Panc1 (cell line): ENCODE results near the gene HEG1. TPM values are rescaled to one million over a fixed set of nuclear protein-coding genes. Genes with fewer than 3 reads are reported as not detected.

Experiments
- ATAC-seq: fragments of 200-7000 bp; cut with Tn5 transposase; 2 replicates; pipeline ENCODE4 v1.9.1; 2020; ENCODE audit warnings: mild to moderate bottlenecking, moderate library complexity
- BruUV-seq: library from RNA; stranded (reverse); fragments of 400-500 nt; replicated peaks from 2 replicates; lab custom pipeline; 2021; lab: Mats Ljungman, UMichigan
- CTCF ChIA-PET: fragments of 300-600 bp; sonication (Branson Sonifier 250); formaldehyde crosslinking; loops from one replicate; lab custom pipeline; 2022; ENCODE audit warnings: antibody characterized with exemption; lab: Charles Lee
- POLR2A ChIA-PET: fragments of 300-600 bp; sonication (Branson Sonifier 250); formaldehyde crosslinking; loops from one replicate; lab custom pipeline; 2022; ENCODE audit warnings: antibody characterized with exemption; lab: Charles Lee
- DNase-seq: peaks from one replicate; pipeline ENCODE4 v3.0.0-alpha.2; 2010; ENCODE audit warnings: low read depth, low spot score
- H3K27ac ChIP-seq: 2 replicates; pipeline ENCODE4 v1.5.1; 2011; ENCODE audit warnings: mild to moderate bottlenecking, low read length, inconsistent platforms
- H3K27me3 ChIP-seq: fragments of 200-500 bp; sonication (Bioruptor generic); 2 replicates; pipeline ENCODE4 v1.6.0; 2014; ENCODE audit warnings: low read length, inconsistent platforms; ENCODE audit not compliant: control insufficient read depth, insufficient read depth
- H3K36me3 ChIP-seq: fragments of 200-500 bp; sonication (Bioruptor generic); 2 replicates; pipeline ENCODE4 v1.5.1; 2014; ENCODE audit warnings: inconsistent platforms, mild to moderate bottlenecking, low read length, moderate library complexity; ENCODE audit not compliant: control insufficient read depth, insufficient read depth
- H3K4me1 ChIP-seq: 2 replicates; pipeline ENCODE4 v1.5.1; 2011; ENCODE audit warnings: inconsistent platforms, mild to moderate bottlenecking, low read length, moderate library complexity; ENCODE audit not compliant: control insufficient read depth, insufficient read depth
- H3K4me3 ChIP-seq, 2 experiments: 2 replicates each; pipeline ENCODE4 v1.5.1; 2011 to 2012; ENCODE audit warnings: low read depth in 2 of 2, low read length in 2 of 2, mild to moderate bottlenecking in 2 of 2, inconsistent platforms in 1 of 2, moderate library complexity in 1 of 2
- H3K9me3 ChIP-seq: fragments of 200-500 bp; sonication (Bioruptor generic); 2 replicates; pipeline ENCODE4 v1.5.1; 2014; ENCODE audit warnings: low read depth, mild to moderate bottlenecking, inconsistent platforms, low read length, moderate library complexity; ENCODE audit not compliant: control insufficient read depth, insufficient read depth
- POLR2AphosphoS5 ChIP-seq: IDR thresholded peaks from 2 replicates; pipeline ENCODE4 v1.6.1; 2012; ENCODE audit warnings: mild to moderate bottlenecking, low read depth, low read length, moderate library complexity
- SIN3A ChIP-seq: IDR thresholded peaks from 2 replicates; pipeline ENCODE4 v1.6.1; 2012; ENCODE audit warnings: low read depth, mild to moderate bottlenecking, low read length, moderate library complexity, borderline replicate concordance; ENCODE audit not compliant: insufficient read depth
- TCF7L2 ChIP-seq: IDR thresholded peaks from 2 replicates; pipeline ENCODE4 v1.6.1; 2011; ENCODE audit warnings: mild to moderate bottlenecking, low read depth, low read length, inconsistent platforms
- in situ Hi-C: cut with HindIII; loops from 2 replicates; pipeline ENCODE4 v1.10.0; 2016; ENCODE audit warnings: low sequenced_read_pairs, low pct_unique_long_range_greater_than_20kb
- intact Hi-C: fragments of 100-400 bp; cut with micrococcal nuclease; formaldehyde crosslinking; loops from one replicate; pipeline ENCODE4 v1.10.0; 2022; ENCODE audit not compliant: unreplicated experiment
- total RNA-seq: library from RNA; stranded (reverse); gene quantifications from one replicate; pipeline ENCODE4 v1.2.1, GENCODE V29; 2021; ENCODE audit not compliant: unreplicated experiment
- TF ChIP-seq, protein P1 (sequence below): fragments of 450-650 bp; IDR thresholded peaks from 2 replicates; pipeline ENCODE4 v1.5.1; 2017; ENCODE audit warnings: mild to moderate bottlenecking
- TF ChIP-seq, protein P2 (sequence below), 2 experiments: IDR thresholded peaks; 2 replicates each; pipeline ENCODE4 v1.6.1; 2011 to 2012; ENCODE audit warnings: low read depth in 2 of 2, control low read depth in 1 of 2, low read length in 1 of 2, mild to moderate bottlenecking in 1 of 2, moderate library complexity in 1 of 2; ENCODE audit not compliant: insufficient read depth in 1 of 2

HEG1 gene
- total RNA-seq, 1 experiment from 2014 or later: 141 TPM

DNA sequence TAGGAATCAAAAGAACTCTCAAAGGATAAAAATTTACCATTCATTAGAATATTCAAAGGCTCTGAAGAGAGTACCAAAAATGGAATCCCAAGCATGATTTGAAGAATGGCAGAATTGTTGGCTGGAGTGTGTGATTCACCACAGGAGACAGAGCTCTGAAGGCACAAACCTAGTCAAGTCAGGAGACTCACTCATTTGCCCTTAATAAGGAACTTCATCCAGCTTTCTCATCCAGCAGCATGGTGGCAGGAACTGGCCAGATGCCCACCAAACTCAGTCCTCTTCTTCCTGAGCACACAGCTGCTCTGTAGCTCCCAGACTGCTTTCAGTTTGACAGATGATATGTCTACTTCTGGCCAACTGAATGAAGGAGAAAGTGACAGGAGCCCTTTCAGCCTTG is 16.5 kb upstream of the HEG1 start:
- Histone ChIP-seq H3K4me1 (0 out of 2 replicates have a peak, but pooled peaks cover 3% of the 10 kb centered on the region), H3K36me3 (no peaks in the 10 kb centered on the region), H3K27ac (peak overlapping the region; percentile 57; the same call in 1 of the 2 replicates), H3K27me3 (no peaks in the 10 kb centered on the region), H3K9me3 (no peaks in the 10 kb centered on the region), H3K4me3 (no peak overlapping the region)
- TF ChIP-seq POLR2AphosphoS5 (no peak), SIN3A (no peak), TCF7L2 (no peak)
- TF ChIP-seq, protein P1, sequence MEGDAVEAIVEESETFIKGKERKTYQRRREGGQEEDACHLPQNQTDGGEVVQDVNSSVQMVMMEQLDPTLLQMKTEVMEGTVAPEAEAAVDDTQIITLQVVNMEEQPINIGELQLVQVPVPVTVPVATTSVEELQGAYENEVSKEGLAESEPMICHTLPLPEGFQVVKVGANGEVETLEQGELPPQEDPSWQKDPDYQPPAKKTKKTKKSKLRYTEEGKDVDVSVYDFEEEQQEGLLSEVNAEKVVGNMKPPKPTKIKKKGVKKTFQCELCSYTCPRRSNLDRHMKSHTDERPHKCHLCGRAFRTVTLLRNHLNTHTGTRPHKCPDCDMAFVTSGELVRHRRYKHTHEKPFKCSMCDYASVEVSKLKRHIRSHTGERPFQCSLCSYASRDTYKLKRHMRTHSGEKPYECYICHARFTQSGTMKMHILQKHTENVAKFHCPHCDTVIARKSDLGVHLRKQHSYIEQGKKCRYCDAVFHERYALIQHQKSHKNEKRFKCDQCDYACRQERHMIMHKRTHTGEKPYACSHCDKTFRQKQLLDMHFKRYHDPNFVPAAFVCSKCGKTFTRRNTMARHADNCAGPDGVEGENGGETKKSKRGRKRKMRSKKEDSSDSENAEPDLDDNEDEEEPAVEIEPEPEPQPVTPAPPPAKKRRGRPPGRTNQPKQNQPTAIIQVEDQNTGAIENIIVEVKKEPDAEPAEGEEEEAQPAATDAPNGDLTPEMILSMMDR: no peak
- TF ChIP-seq, protein P2, sequence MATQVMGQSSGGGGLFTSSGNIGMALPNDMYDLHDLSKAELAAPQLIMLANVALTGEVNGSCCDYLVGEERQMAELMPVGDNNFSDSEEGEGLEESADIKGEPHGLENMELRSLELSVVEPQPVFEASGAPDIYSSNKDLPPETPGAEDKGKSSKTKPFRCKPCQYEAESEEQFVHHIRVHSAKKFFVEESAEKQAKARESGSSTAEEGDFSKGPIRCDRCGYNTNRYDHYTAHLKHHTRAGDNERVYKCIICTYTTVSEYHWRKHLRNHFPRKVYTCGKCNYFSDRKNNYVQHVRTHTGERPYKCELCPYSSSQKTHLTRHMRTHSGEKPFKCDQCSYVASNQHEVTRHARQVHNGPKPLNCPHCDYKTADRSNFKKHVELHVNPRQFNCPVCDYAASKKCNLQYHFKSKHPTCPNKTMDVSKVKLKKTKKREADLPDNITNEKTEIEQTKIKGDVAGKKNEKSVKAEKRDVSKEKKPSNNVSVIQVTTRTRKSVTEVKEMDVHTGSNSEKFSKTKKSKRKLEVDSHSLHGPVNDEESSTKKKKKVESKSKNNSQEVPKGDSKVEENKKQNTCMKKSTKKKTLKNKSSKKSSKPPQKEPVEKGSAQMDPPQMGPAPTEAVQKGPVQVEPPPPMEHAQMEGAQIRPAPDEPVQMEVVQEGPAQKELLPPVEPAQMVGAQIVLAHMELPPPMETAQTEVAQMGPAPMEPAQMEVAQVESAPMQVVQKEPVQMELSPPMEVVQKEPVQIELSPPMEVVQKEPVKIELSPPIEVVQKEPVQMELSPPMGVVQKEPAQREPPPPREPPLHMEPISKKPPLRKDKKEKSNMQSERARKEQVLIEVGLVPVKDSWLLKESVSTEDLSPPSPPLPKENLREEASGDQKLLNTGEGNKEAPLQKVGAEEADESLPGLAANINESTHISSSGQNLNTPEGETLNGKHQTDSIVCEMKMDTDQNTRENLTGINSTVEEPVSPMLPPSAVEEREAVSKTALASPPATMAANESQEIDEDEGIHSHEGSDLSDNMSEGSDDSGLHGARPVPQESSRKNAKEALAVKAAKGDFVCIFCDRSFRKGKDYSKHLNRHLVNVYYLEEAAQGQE (IDR thresholded peaks at IDR 0.05; ENCODE audit: insufficient read depth in 1 of 2, low read depth in 2 of 2, low read length in 1 of 2): no peak
- intact Hi-C loops (no loop called here), in situ Hi-C loops (no loop called here)
- ATAC-seq (no peak), DNase-seq (no peak)
- POLR2A ChIA-PET: no interaction called here
- no TSS peak for BruUV-seq
- CTCF ChIA-PET: no interaction called here

DNA sequence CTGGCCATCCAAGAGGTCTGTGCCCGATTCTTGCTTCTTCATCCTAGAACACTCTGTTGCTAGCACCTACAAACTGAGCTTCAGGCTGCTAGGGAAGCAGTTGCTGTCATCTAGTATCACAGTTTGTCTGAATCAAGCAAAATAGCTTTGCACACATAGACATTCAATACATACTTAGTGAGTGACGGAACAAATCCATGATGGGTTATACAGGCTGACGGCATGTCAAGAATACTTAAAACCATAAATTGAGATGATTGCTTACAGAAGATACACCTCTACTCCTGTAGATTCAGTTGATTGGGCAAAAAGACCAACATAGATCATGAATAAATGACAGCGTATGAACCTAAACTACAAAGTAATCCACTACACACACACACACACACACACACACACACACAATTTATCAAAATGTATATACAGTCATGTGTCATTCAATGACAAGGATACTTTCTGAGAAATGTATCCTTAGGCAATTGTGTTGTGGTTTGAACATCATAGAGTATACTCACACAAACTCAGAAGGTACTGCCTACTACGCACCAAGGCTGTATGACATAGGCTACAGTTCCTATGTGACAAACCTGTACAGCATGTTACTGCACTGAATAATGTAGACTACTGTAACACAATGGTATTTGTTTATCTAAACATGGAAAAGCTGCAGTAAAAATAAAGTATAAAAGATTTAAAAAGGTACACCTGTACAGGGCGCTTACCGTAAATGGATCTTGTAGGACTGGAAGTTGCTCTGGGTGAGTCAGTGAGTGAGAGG is 14.4 kb upstream of the HEG1 start:
- in situ Hi-C loops (no loop called here), intact Hi-C loops (no loop called here)
- H3K36me3 ChIP-seq: no peaks in the 10 kb centered on the region
- DNase-seq (no peak), ATAC-seq (no peak)
- H3K4me1 ChIP-seq: no peaks in the 10 kb centered on the region
- no peaks in the 10 kb centered on the region for H3K9me3 ChIP-seq
- peak overlapping the region; percentile 41; the same call in 1 of the 2 replicates for H3K27ac ChIP-seq
- ChIA-PET CTCF (no interaction called here), POLR2A (no interaction called here)
- BruUV-seq: no TSS peak
- no peaks in the 10 kb centered on the region for H3K27me3 ChIP-seq
- H3K4me3 ChIP-seq: no peak overlapping the region
- TF ChIP-seq, protein P1: no peak
- no peak for TF ChIP-seq POLR2AphosphoS5
